Stimulated activated CD4-positive, alpha-beta T cell treated with anti-CD3 and anti-CD28 coated beads, Interleukin-4, amount 100 ng/mL, for 4 hours (primary cell): ENCODE data around the gene SIGLEC10.

Experiments
- DNase-seq, 2 experiments: peaks; one replicate each; pipeline ENCODE4 v3.0.0-alpha.2; 2020

The SIGLEC10 gene

DNA sequence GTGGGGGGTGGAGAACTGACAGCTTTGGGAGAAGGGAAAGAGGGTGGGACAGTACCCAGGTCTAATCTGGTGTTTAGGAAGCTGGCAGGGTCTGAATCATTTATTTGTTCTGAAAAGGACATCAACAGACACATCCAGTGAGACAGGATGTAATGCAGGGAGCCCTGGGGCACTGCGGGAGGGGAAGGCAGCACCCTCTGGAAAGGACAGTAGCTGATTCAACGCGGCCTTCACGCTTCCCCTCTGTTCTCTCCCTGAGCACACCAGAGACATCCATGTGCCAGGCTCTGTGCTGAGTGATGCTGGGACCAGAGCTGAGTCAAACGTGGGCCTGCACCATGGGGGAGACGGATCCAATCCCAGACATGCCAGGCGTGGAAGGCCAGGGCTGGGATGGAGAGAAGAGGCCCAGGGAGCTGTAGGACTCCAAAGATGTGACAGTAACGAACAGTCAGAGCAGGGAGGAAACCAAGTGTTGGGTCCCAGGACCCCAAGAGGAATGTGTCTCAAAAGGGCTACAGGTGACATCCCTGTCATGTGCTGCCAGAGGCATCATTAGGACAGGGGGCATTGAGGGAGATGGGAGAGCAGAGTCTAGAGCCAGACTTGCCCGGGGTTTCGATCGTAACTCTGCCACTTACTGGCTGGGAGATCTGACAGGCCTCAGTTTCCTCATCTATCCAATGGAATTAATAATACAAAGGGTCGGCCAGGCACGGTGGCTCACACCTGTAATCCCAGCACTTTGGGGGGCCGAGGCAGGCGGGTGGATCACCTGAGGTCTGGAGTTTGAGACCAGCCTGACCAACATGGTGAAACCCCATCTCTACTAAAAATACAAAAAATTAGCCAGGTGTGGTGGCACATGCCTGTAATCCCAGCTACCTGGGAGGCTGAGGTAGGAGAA, 53.0 kb downstream of the SIGLEC10 start:
- DNase-seq = no peak

DNA sequence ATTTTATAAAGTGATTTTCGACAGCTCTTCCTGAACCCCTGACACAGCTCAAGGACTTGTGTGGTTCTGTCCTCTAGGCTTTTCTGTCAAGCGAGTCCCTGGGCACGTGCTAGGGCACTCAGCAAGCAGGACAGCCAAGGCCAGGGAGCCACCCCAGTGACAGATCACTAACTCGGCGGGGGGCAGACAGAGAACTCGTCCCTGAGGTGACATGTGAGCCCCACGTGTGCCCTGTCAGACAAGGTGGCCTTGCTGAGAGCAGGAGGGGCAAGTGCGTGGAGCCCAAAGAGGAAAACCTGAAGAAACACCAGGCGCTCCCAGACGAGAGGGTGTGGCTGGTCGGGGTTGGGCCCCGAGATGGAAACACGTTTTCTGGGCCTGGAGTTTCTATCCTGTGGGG, 56.2 kb downstream of the SIGLEC10 start:
- DNase-seq = no peak
